Measurements from ENCODE around the gene ARID1B. TPM values are rescaled to one million over a fixed set of nuclear protein-coding genes. Genes with fewer than 3 reads are reported as not detected.

Gene ARID1B
- total and polyA plus RNA-seq, 2 of the 13 experiments (the other 11 are each of a cell fraction or from before 2014, with no cell fraction given): 20.1 to 32.6 TPM

DNA sequence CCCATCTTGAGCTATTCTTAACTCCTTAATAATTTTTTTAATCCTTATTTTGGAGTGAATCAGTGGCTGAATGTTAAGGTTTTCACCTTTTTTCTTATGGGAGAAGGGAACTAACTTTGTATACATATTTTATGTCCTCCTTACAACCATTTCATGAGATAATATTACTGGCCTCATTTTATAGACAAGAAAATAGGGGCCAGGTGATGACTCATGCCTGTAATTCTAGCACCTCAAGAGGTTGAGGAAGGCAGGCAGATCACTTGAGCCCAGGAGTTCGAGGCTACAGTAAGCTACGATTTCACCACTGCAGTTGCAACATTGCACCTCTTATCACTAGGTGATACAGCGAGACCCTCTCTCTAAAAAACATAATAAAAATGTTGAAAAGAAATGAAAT is 417.5 kb downstream of the ARID1B start:
- TF ChIP-seq, protein P1, sequence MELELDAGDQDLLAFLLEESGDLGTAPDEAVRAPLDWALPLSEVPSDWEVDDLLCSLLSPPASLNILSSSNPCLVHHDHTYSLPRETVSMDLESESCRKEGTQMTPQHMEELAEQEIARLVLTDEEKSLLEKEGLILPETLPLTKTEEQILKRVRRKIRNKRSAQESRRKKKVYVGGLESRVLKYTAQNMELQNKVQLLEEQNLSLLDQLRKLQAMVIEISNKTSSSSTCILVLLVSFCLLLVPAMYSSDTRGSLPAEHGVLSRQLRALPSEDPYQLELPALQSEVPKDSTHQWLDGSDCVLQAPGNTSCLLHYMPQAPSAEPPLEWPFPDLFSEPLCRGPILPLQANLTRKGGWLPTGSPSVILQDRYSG (CRISPR knock-in tag; IDR thresholded peaks at IDR 0.05): no peak
- TF ChIP-seq ZFP1 (CRISPR knock-in tag; IDR thresholded peaks at IDR 0.05): no peak
- TF ChIP-seq MTF1 (CRISPR knock-in tag; IDR thresholded peaks at IDR 0.05): no peak
- no peak for TF ChIP-seq ZNF678 (CRISPR knock-in tag; IDR thresholded peaks at IDR 0.05)
- no peak for TF ChIP-seq PAX8 (CRISPR knock-in tag; IDR thresholded peaks at IDR 0.05; ENCODE audit: borderline replicate concordance)
- TF ChIP-seq, protein P2, sequence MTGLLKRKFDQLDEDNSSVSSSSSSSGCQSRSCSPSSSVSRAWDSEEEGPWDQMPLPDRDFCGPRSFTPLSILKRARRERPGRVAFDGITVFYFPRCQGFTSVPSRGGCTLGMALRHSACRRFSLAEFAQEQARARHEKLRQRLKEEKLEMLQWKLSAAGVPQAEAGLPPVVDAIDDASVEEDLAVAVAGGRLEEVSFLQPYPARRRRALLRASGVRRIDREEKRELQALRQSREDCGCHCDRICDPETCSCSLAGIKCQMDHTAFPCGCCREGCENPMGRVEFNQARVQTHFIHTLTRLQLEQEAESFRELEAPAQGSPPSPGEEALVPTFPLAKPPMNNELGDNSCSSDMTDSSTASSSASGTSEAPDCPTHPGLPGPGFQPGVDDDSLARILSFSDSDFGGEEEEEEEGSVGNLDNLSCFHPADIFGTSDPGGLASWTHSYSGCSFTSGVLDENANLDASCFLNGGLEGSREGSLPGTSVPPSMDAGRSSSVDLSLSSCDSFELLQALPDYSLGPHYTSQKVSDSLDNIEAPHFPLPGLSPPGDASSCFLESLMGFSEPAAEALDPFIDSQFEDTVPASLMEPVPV (CRISPR knock-in tag; IDR thresholded peaks at IDR 0.05): no peak
- TF ChIP-seq RFX3 (CRISPR knock-in tag; IDR thresholded peaks at IDR 0.05): no peak
- no peak for TF ChIP-seq ZNF703 (CRISPR knock-in tag; IDR thresholded peaks at IDR 0.05; ENCODE audit: borderline replicate concordance)
- TF ChIP-seq, protein P3, sequence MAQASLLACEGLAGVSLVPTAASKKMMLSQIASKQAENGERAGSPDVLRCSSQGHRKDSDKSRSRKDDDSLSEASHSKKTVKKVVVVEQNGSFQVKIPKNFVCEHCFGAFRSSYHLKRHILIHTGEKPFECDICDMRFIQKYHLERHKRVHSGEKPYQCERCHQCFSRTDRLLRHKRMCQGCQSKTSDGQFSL (CRISPR knock-in tag; IDR thresholded peaks at IDR 0.05): no peak
- TF ChIP-seq, protein P4, sequence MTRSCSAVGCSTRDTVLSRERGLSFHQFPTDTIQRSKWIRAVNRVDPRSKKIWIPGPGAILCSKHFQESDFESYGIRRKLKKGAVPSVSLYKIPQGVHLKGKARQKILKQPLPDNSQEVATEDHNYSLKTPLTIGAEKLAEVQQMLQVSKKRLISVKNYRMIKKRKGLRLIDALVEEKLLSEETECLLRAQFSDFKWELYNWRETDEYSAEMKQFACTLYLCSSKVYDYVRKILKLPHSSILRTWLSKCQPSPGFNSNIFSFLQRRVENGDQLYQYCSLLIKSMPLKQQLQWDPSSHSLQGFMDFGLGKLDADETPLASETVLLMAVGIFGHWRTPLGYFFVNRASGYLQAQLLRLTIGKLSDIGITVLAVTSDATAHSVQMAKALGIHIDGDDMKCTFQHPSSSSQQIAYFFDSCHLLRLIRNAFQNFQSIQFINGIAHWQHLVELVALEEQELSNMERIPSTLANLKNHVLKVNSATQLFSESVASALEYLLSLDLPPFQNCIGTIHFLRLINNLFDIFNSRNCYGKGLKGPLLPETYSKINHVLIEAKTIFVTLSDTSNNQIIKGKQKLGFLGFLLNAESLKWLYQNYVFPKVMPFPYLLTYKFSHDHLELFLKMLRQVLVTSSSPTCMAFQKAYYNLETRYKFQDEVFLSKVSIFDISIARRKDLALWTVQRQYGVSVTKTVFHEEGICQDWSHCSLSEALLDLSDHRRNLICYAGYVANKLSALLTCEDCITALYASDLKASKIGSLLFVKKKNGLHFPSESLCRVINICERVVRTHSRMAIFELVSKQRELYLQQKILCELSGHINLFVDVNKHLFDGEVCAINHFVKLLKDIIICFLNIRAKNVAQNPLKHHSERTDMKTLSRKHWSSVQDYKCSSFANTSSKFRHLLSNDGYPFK (CRISPR knock-in tag; IDR thresholded peaks at IDR 0.05; ENCODE audit: borderline replicate concordance): no peak
- no peak for TF ChIP-seq ZBTB21 (CRISPR knock-in tag; IDR thresholded peaks at IDR 0.05)
- TF ChIP-seq GTF2F1 (IDR thresholded peaks at IDR 0.05; ENCODE audit: low read length): no peak
- TF ChIP-seq SOX6 (IDR thresholded peaks at IDR 0.05): no peak
- no peak for TF ChIP-seq SOX6 (CRISPR knock-in tag; IDR thresholded peaks at IDR 0.05)
- TF ChIP-seq PRMT3 (CRISPR knock-in tag; IDR thresholded peaks at IDR 0.05; ENCODE audit: borderline replicate concordance, low read depth): no peak
- TF ChIP-seq ZNF776 (CRISPR knock-in tag; IDR thresholded peaks at IDR 0.05): no peak
- no peak for TF ChIP-seq HNF4G (IDR thresholded peaks at IDR 0.05; ENCODE audit: borderline replicate concordance, low read depth, low read length)
- TF ChIP-seq HNF4G (CRISPR knock-in tag; IDR thresholded peaks at IDR 0.05; ENCODE audit: borderline replicate concordance, low read depth): no peak
- H3K4me1 ChIP-seq (ENCODE audit: insufficient read depth, low read length): no peaks in the 10 kb centered on the region
- intact Hi-C loops (cut with micrococcal nuclease; ENCODE audit: unreplicated experiment): no loop called here
- H3K36me3 ChIP-seq (replicated peaks in 1 of 2; ENCODE audit: control insufficient read depth in 1 of 2, insufficient read depth in 2 of 2, low read length in 2 of 2): peaks cover 31 to 77% of the 10 kb centered on the region in 2 experiments
- FAIRE-seq (no peak), DNase-seq (ENCODE audit: low spot score) (no peak), ATAC-seq (no peak)
- no peak overlapping the region for H2AFZ ChIP-seq (ENCODE audit: low read length)
- no TSS peak for BruUV-seq (replicated peaks)
- H3K9ac ChIP-seq (ENCODE audit: insufficient read depth, low read depth, low read length): no peak overlapping the region
- no peak overlapping the region for H3K4me3 ChIP-seq (replicated peaks in 1 of 3; ENCODE audit: insufficient read depth in 1 of 3, low read depth in 2 of 3, low read length in 3 of 3)
- no peaks in the 10 kb centered on the region for H3K79me2 ChIP-seq (ENCODE audit: insufficient read depth, low read length)
- in situ Hi-C loops (cut with HindIII; ENCODE audit: extremely low pct_ligation_motif_present, low pct_unique_long_range_greater_than_20kb): loop anchor here (25.0 kb wide), 1 partner anchor 632 kb away; no protein-coding TSS in a partner anchor
- ChIA-PET CTCF (ENCODE audit: low intra/inter-chr PET ratio, low total read pairs) (no interaction called here), POLR2A (no interaction called here)
- 98% methylated on average over 3 of the region's 3 CpGs for WGBS (ENCODE audit: low lambda C conversion rate)
- no peaks in the 10 kb centered on the region for H3K27me3 ChIP-seq (ENCODE audit: control insufficient read depth in 1 of 2, insufficient read depth in 2 of 2, low read length in 2 of 2)
- no peak overlapping the region for H3K27ac ChIP-seq (ENCODE audit: extremely low read length, insufficient read depth, low read length)
- no peaks in the 10 kb centered on the region for H4K20me1 ChIP-seq (ENCODE audit: insufficient read depth, low read length)
- no peak overlapping the region for H3K4me2 ChIP-seq (ENCODE audit: low read depth, low read length)
- H3K9me3 ChIP-seq (ENCODE audit: low read length): no peaks in the 10 kb centered on the region
